ENCODE measurements around the gene KIF6.

KIF6 gene

DNA sequence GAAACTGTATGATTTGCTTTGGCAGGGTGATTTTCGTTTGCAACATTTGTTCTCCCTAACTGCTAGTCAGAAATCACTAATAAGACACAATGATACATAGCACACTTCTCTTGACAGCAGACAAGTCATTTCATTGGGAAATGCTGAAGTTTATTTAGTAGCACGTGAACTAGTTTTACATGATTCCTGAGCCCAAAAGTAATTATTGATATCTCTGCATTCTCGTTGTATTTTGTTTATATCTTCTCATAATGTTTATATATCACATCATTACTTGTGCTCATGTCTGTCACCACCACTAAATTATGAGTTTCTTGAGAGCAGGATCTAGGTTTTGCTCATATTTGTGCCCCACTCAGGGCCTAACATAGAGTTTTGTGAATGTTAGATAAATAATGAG is 151.7 kb downstream of the KIF6 start:
- TF ChIP-seq GATA3 (IDR thresholded peaks at IDR 0.05; ENCODE audit: low read depth, low read length), result no peak

DNA sequence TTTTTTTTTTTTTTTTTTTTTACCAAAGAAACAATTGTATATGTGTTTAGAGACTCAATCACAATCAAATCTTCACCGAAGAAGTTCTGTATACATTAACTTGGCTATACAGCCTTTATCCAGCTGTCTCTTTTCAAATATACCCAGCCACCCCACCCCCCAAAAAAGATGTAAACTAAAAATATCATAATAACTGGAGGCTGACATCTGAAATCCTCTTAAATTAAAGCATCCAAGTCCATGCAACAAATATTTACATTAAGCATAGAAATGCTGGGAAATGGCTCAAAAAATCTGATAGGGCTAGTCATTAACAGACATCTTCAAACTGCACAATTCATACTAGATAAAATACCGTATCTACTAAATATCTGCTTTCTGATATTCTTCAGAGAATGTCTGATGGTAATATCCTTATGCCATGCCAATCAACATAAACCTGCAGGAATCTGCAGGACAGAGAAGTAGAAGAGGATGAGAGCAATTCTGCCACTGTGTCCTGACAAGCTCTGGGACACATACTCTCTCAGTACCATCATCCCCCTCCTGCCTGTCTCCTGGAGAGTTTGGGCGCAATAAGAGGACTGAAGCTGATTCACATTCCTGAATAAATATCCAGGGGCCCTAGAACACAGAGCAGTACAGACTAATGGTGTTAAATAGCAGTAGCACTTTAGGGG is 152.4 kb downstream of the KIF6 start:
- TF ChIP-seq GATA2 (IDR thresholded peaks at IDR 0.05; ENCODE audit: low read depth, low read length) (no peak), GATA3 (IDR thresholded peaks at IDR 0.05; ENCODE audit: low read depth, low read length) (no peak)

DNA sequence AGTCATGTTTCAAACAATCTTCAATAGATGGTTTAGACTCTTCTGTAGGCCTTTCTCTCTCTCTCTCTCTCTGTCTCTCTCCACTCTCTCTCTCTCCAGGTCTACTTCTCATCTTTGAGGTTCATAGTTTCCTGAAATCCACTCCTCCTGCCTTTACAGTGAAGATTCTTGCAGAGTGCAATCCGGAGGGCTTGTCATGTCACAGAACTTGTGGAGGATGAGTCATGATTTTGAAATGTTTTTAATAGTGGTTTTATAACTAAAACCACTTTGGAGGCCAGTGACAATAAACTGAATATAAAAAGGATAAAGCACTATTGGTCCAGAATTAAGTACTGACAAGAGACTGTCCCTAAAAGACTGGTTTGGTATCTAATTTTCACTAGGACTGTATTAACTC is 156.3 kb downstream of the KIF6 start:
- TF ChIP-seq GATA2 (IDR thresholded peaks at IDR 0.05; ENCODE audit: low read depth, low read length) (no peak), GATA3 (IDR thresholded peaks at IDR 0.05; ENCODE audit: low read depth, low read length) (no peak)

DNA sequence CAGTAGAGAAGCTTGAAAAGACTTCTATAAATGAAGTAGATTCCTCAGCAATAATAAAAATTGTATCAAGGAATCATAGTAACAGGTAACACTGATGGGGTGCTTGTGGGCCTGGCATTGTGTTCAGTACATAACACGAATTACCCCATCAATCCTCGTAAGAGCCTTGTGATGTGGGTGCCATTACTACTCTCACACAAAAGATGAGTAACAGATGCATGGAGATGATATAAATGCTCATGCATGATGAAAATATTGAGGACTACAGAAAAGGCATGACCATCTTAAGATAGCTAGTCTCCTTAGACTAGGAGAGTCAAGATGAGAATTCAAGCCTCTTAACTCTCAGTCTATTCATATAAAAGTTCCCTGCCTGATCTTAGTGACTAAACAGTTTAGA is 158.1 kb downstream of the KIF6 start:
- no peak for TF ChIP-seq GATA2 (IDR thresholded peaks at IDR 0.05; ENCODE audit: low read depth, low read length)
- no peak for TF ChIP-seq GATA3 (IDR thresholded peaks at IDR 0.05; ENCODE audit: low read depth, low read length)

DNA sequence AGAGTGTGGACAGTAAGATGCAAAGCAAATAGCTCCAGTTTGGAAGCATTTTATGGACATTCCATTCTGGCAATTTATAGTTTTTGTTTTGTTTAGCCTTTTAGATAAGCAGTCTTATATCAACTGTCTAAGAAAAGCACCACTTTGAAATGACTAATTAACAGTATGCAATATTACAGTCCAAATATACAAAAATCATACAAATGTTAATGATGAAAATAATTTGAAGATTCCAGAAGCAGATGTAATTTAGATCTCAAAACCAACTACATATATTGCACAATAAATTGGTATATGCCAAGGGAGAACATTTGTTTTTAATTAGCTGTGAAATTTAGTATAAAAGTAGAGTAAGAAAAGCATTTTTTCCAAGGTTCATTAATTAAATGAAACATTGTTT is 158.8 kb downstream of the KIF6 start:
- no peak for TF ChIP-seq GATA2 (IDR thresholded peaks at IDR 0.05; ENCODE audit: low read depth, low read length)
- TF ChIP-seq GATA3 (IDR thresholded peaks at IDR 0.05; ENCODE audit: low read depth, low read length), result no peak

DNA sequence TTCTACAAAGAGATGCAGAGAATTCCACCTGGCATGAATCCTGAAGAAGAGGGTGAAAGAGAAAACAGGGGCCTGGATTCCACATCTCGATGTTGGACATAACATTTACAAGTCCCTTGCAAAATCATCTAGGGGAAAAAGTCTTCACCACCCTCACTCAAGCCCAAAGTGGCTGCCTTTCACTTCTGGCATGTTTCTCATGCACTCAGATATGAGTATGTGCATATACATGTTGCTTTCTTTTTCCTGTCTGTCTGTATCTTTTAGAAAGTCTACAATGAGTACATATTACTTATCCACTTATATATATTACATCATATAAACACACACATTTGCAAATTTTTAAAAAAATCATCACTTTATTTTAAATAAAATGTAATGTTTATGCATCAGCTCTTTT is 159.3 kb downstream of the KIF6 start:
- TF ChIP-seq GATA2 (IDR thresholded peaks at IDR 0.05; ENCODE audit: low read depth, low read length) (no peak), GATA3 (IDR thresholded peaks at IDR 0.05; ENCODE audit: low read depth, low read length) (no peak)

DNA sequence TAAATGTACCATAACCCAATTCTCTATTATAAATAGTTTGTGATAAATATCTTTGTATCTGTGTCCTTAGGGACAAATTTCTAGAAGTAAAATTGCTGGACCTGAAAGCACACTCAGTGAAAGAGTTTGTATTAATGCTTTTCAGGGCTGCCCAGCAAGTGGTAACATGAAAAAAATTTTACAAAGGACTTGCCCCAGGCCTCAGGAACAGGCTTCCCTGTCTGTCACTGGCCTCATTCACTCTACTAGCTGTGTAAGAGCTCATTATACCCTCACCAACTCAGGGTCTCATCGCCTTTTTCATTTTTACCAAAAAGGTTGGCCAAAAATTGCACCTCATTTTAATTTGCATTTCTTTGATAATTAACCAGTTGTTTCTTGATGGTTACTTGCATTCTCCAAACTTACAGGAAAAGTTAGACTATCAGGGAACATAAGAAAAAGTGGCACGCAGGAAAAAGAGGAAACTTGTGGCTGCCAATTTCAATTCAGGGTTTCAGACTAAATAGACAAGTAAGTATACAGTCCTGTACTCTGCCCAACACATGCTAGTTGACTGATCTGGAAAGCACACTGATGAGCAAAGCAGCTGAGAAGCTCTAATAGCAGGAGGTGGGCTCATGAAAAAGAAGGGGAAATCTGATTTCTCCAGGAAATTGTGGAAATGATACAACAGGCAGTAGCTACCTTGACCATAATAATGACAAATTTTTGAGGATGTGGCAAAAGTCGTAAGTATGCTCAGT is 161.5 kb downstream of the KIF6 start:
- TF ChIP-seq GATA3 (IDR thresholded peaks at IDR 0.05; ENCODE audit: low read depth, low read length) (no peak), GATA2 (IDR thresholded peaks at IDR 0.05; ENCODE audit: low read depth, low read length) (no peak)

DNA sequence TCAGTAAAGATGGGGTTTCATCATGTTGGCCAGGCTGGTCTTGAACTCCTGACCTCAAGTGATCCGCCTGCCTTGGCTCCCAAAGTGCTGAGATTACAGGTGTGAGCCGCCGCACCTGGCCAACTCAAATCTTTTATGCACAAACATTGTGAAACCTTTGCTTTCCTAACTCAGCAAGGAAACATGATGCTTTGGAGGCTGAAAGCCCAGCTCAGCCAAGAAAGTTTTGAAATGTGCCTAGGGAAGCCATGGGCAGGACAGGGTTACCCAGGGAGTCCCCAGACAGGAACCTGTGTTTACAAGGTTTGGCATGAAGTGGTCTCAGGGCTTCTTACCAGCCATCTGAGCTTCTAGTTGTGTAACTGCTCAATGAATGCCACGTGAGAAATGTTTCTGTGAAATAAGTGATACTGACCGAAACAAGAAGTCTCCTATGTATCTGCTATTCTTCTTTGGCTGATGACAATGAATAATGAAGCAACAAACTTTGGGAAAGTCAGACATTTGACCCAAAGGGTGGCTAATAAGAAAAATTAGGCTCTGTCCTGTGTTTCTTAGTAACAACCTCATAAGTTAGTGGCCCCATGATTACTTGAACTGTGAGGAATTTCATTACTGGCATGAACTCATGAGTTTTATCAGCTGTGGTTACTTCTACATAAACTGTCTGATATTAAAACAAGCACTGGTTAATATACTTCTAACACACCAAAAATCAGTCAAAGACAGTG is 163.5 kb downstream of the KIF6 start:
- no peak for TF ChIP-seq GATA2 (IDR thresholded peaks at IDR 0.05; ENCODE audit: low read depth, low read length)
- no peak for TF ChIP-seq GATA3 (IDR thresholded peaks at IDR 0.05; ENCODE audit: low read depth, low read length)

DNA sequence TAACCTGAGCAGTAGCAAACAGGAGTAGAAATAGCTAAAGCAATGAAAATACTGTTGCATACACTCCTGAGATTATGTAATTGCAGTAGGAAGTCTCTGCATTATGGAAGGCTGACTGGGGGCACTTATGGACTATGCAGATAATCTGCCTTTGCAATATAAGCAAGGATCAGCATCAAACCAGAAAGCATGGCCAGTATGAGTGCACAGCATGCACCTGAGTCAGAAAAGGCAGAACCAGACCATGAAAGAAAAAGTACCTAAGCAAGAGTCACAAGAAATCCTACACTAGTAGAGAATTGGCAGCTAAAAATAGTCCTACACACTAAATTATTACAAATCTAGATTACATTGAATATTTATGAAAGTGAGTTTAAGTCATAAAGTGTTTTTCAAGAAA is 164.3 kb downstream of the KIF6 start:
- TF ChIP-seq GATA2 (IDR thresholded peaks at IDR 0.05; ENCODE audit: low read depth, low read length) (no peak), GATA3 (IDR thresholded peaks at IDR 0.05; ENCODE audit: low read depth, low read length) (no peak)

DNA sequence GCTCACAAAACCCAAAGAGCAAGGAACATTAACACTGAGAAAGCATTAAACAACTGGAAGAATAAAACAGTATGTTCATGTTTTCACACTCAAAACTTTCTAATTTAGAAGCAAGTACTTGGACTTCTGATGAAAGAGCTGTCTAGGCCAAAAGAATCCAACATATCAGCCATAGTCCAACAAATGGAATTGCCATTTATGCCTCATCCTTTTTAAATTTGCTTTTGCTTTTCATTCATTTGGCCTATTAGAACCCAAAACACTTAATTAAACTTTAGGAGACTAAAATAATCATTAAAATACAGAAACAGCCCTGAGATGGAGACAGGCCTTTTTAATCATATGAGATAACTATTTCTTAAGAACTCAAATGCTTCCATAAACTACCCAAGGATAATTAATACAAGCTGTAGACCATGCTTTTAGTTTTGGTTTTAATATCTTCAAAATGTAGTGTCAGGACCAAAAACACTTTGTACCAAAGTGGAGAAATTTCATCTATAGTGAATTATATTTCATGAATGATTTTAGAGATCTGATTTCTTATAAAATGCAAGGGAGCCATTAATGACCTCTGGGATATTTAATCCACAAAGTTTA is 166.5 kb downstream of the KIF6 start:
- TF ChIP-seq GATA3 (IDR thresholded peaks at IDR 0.05; ENCODE audit: low read depth, low read length) (no peak), GATA2 (IDR thresholded peaks at IDR 0.05; ENCODE audit: low read depth, low read length) (no peak)

DNA sequence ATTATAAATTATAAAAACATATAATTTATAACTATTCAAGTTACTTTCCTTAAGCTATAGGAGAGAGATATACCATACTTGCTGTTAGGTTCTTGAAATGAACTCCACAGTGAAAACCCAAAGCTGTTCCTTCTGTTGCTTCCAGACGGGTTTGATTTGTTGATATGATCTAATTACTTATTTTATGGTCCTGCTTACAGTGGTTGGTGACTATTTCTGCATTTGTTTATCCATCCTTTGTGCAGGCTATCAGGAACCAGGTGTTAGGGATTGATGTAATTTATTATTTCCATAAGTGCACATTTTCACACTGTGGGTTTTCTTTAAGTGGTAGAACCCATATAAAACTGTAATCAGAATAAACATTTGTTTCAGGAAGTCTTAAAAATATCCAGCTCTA is 167.1 kb downstream of the KIF6 start:
- TF ChIP-seq GATA3 (IDR thresholded peaks at IDR 0.05; ENCODE audit: low read depth, low read length) (no peak), GATA2 (IDR thresholded peaks at IDR 0.05; ENCODE audit: low read depth, low read length) (no peak)

DNA sequence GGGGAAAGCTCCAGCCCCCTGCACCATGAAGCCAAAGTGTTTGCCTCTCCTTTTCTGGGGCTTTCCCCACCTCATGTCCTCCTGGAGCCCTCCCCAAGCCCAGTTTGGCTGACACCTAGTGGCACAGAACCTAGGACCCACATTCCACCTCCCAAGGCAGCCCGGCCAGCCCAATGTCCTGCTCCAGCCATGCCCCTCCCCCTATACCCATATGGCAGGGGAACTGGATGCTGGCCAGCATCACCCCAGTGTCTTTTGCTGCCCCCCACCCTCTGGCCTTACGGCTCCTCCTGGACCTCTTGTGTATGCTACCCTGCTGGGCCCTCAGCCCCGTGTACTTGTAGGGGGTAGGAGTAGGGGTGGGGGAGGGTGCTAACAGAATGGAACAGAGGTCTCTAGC is 170.1 kb downstream of the KIF6 start:
- TF ChIP-seq GATA3 (IDR thresholded peaks at IDR 0.05; ENCODE audit: low read depth, low read length) (no peak), GATA2 (IDR thresholded peaks at IDR 0.05; ENCODE audit: low read depth, low read length) (no peak)

DNA sequence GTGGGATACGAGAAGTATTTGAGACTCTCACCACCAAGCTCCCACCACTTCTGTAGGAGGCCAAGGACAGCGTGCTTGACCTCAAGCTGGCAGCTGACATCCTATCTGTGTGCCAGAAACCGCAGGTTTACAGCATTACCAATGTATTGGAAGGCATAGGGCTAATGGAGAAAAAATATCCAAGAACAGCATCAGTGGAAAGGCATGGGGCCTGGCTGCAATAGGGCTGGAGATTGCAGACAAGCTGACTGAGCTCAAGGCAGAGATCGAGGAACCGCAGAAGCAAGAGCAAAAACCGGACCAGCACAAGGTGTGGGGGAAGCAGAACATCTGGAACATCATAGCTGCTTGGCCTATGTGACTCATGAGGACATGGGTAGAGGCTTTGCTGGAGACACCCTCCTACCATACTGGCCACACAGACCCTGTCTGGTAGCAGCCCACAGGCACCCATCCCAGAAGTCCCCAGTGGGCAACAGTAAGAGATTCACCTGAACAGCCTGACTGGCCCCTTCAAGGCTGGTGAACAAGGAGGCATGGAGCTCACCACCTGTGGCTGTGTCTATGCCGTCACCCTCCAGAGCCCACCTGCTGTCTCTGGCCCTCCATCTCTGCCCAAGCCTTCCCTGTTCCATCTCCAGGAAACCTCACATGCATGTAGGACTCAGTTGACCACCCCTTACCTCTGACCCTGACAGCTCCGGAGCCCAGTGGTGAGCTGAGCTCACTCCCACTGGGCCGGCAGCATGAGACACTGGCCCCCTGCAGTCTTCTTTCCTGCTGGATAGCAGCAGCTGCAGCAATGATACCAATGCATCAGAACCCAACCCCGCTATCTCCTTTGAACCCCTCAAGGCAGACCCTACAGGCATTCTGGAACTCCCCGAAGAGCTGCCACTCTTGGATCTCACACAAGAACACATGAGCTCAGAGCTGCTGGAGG is 171.1 kb downstream of the KIF6 start:
- TF ChIP-seq GATA2 (IDR thresholded peaks at IDR 0.05; ENCODE audit: low read depth, low read length) (no peak), GATA3 (IDR thresholded peaks at IDR 0.05; ENCODE audit: low read depth, low read length) (no peak)

Measured in SH-SY5Y (cell line).